NCI-H1092 (cell line): ENCODE data around the gene FAM133A.
A peak's percentile ranks its signal among the peaks of the same experiment; 100 is the strongest.

Experiments used
- DNase-seq: peaks from one replicate; lab custom pipeline; 2025; lab: John Stamatoyannopoulos, UW

FAM133A gene

GRCh38 chrX:93673869-93674271 lies at the start of gene FAM133A:
Gene FAM133A, plus strand, starts transcription at chrX:93674206. Its CDS starts 35,214 bp downstream, at chrX:93709420.
- DNase-seq: no peak

GRCh38 chrX:93637591-93637990 lies 36.4 kb upstream of the FAM133A start:
- no peak for DNase-seq

- DNase-seq: no peak
Measured at GRCh38 chrX:93649381-93649780, 24.6 kb upstream of the FAM133A start.

DNA sequence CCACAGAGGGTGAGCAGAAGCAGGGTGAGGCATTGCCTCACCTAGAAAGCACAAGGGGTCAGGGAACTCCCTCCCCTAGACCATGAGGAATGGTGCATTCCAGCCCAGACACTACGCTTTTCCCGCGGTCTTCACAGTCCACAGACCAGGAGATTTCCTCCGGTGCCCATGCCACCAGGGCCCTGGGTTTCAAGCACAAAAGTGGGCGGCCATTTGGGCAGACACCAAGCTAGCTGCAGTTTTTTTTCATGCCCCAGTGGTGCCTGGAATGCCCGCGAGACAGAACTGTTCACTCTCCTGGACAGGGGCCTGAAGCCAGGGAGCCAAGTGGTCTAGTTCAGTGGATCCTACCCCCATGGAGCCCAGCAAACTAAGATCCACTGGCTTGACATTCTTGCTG lies 13.4 kb upstream of the FAM133A start:
- no peak for DNase-seq

DNA sequence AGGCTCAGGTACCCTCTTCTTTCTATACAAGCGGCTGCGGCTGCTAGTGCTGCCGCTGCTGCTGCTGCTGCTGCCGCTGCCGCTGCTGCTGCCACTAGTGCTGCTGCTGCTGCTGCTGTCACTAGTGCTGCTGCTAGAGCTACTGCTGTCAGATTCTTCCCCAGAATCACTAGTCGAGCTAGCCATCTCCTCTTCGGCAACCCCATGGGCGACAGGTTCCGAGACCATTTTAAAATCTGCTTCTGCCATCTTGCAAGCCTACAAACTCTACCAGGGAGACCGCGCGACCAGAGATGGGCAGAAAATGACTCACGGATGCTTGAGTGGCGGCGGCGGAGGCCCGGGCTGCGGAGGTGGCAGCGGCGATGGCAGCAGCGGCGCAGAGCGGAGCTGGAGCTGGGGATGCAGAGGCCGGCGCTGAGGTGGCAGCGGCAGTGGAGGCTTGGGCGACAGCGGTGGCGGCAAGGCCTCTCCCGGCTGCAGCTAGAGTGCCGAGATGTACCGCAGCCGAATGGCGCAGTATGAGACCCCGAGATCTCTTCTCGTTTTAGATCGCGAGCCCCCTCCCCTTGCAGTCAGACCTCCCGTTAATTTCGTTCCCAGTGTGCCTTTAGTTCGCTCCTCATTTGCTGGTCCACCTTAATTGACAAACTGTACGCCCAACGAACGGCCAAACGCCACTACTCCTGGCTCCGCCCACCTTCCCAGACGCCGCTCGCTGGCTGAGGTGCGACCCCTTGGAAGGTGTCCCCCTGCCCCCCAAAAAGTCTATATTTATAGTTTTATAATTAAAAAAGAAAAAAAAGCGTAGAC lies 744 bp upstream of the FAM133A start, which contains the start of gene NAP1L3:
Gene NAP1L3 (minus strand): TSS at position 523 of the 813 bp plus-strand sequence. CDS start 274 bp downstream, at position 249.
- DNase-seq: peak; percentile 86

DNA sequence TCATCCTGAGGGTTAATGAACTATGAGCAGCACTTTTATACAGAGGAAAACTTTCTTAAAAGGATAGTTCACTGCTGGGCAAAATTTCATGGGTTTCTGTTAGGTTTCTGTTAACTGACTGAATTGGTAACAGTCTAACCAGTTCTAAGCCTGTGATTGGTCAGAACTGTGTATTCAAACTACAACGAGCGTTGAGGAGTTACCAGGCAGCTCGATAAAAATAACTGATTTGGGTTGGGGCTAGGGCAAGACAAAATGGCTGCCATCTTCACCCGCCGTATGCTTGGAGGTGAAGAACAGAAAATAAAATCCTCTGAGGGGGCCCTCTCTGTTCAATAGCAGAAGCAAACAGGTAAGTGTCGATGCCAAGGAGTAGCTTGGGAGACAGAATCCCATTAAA lies 22.0 kb downstream of the FAM133A start:
- no peak for DNase-seq

GRCh38 chrX:93703701-93704100 lies 29.7 kb downstream of the FAM133A start:
- no peak for DNase-seq

- DNase-seq: no peak
Measured at GRCh38 chrX:93711076-93711475, 37.1 kb downstream of the FAM133A start.

GRCh38 chrX:93741811-93742210 lies 67.8 kb downstream of the FAM133A start:
- no peak for DNase-seq

DNA sequence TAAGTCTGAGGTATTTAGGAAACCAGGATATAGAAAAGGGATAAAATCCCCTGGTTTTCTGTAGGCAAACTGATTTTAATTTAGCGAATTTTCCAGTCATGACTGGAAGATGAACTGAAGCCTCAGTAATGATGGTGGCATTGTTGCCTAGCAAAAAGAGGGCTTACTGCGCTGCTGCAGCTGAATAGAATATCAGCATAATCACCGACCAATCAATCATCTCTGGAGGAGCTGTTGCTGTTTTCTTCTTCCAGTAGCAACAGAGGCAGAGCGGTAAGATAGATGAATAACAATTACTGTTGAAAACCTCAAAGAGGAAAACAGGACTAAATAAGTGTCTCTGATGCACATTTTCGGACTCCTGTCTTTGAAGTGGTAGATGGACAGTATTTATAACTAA lies 86.2 kb downstream of the FAM133A start:
- DNase-seq: no peak
